Measurements from ENCODE around the gene QSOX1. TPM values are rescaled to one million over a fixed set of nuclear protein-coding genes. Genes with fewer than 3 reads are reported as not detected.

QSOX1 gene
- total RNA-seq, 1 experiment from 2014 or later = 135 TPM

- ATAC-seq (no peak), DNase-seq (ENCODE audit: low spot score) (no peak)
- no peaks in the 10 kb centered on the region for H3K4me1 Mint-ChIP-seq
- CTCF ChIA-PET = interaction anchor here (1.0 kb wide), 1 partner anchor 43 kb away, joined by 3 read pairs; no protein-coding TSS in a partner anchor
- H3K9me3 Mint-ChIP-seq = no peaks in the 10 kb centered on the region
- TF ChIP-seq ELF4 (CRISPR knock-in tag; IDR thresholded peaks at IDR 0.05; ENCODE audit: low read depth) (no peak), ERG (CRISPR knock-in tag; IDR thresholded peaks at IDR 0.05) (no peak), GABPB1 (CRISPR knock-in tag; IDR thresholded peaks at IDR 0.05) (no peak), TCF7 (CRISPR knock-in tag; IDR thresholded peaks at IDR 0.05; ENCODE audit: low read depth) (no peak), JUN (CRISPR knock-in tag; IDR thresholded peaks at IDR 0.05) (no peak), NFATC4 (CRISPR knock-in tag; IDR thresholded peaks at IDR 0.05) (no peak), ETV6 (CRISPR knock-in tag; IDR thresholded peaks at IDR 0.05) (no peak), ATF2 (CRISPR knock-in tag; IDR thresholded peaks at IDR 0.05; ENCODE audit: borderline replicate concordance, low read depth) (no peak), ZNF396 (CRISPR knock-in tag; IDR thresholded peaks at IDR 0.05; ENCODE audit: borderline replicate concordance) (no peak), JAZF1 (CRISPR knock-in tag; IDR thresholded peaks at IDR 0.05) (no peak), GTF2I (CRISPR knock-in tag; conservative IDR thresholded peaks at IDR 0.05) (no peak)
- TF ChIP-seq, protein P1, sequence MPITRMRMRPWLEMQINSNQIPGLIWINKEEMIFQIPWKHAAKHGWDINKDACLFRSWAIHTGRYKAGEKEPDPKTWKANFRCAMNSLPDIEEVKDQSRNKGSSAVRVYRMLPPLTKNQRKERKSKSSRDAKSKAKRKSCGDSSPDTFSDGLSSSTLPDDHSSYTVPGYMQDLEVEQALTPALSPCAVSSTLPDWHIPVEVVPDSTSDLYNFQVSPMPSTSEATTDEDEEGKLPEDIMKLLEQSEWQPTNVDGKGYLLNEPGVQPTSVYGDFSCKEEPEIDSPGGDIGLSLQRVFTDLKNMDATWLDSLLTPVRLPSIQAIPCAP (CRISPR knock-in tag; IDR thresholded peaks at IDR 0.05) = no peak
- TF ChIP-seq, protein P2, sequence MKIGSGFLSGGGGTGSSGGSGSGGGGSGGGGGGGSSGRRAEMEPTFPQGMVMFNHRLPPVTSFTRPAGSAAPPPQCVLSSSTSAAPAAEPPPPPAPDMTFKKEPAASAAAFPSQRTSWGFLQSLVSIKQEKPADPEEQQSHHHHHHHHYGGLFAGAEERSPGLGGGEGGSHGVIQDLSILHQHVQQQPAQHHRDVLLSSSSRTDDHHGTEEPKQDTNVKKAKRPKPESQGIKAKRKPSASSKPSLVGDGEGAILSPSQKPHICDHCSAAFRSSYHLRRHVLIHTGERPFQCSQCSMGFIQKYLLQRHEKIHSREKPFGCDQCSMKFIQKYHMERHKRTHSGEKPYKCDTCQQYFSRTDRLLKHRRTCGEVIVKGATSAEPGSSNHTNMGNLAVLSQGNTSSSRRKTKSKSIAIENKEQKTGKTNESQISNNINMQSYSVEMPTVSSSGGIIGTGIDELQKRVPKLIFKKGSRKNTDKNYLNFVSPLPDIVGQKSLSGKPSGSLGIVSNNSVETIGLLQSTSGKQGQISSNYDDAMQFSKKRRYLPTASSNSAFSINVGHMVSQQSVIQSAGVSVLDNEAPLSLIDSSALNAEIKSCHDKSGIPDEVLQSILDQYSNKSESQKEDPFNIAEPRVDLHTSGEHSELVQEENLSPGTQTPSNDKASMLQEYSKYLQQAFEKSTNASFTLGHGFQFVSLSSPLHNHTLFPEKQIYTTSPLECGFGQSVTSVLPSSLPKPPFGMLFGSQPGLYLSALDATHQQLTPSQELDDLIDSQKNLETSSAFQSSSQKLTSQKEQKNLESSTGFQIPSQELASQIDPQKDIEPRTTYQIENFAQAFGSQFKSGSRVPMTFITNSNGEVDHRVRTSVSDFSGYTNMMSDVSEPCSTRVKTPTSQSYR (CRISPR knock-in tag; IDR thresholded peaks at IDR 0.05) = no peak
- TF ChIP-seq, protein P3, sequence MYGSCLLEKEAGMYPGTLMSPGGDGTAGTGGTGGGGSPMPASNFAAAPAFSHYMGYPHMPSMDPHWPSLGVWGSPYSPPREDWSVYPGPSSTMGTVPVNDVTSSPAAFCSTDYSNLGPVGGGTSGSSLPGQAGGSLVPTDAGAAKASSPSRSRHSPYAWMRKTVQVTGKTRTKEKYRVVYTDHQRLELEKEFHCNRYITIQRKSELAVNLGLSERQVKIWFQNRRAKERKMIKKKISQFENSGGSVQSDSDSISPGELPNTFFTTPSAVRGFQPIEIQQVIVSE (CRISPR knock-in tag; IDR thresholded peaks at IDR 0.05; ENCODE audit: borderline replicate concordance) = no peak
- TF ChIP-seq, protein P4, sequence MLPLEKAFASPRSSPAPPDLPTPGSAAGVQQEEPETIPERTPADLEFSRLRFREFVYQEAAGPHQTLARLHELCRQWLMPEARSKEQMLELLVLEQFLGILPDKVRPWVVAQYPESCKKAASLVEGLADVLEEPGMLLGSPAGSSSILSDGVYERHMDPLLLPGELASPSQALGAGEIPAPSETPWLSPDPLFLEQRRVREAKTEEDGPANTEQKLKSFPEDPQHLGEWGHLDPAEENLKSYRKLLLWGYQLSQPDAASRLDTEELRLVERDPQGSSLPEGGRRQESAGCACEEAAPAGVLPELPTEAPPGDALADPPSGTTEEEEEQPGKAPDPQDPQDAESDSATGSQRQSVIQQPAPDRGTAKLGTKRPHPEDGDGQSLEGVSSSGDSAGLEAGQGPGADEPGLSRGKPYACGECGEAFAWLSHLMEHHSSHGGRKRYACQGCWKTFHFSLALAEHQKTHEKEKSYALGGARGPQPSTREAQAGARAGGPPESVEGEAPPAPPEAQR (CRISPR knock-in tag; IDR thresholded peaks at IDR 0.05) = no peak
- no peak overlapping the region for H3K27ac Mint-ChIP-seq
- POLR2A ChIA-PET = no interaction called here
- no peak overlapping the region for H3K4me3 Mint-ChIP-seq
- no peaks in the 10 kb centered on the region; the same call in 1 of the 2 replicates for H3K27me3 Mint-ChIP-seq (ENCODE audit: low read depth)
- H3K36me3 Mint-ChIP-seq = no peaks in the 10 kb centered on the region
Measured at GRCh38 chr1:180136331-180136967, 18.2 kb upstream of the QSOX1 start.

DNA sequence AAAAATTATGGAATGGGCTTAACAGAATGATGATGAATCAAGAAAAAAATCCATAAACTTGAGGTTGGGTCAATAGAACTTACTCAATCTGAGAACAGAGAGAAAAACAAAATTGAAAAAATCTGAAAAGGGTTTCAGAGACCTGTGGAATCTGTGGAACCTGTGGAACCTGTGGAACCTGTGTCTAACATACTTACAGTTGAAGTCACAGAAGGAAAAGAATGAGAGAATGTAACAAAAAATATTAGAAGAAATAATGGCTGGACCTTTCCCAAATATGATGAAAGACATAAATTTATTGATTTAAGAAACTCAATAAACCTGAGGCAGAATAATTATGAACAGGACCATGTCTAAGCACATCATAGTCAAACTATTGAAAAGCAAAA is 17.7 kb upstream of the QSOX1 start:
- no peaks in the 10 kb centered on the region for H3K9me3 Mint-ChIP-seq
- H3K4me1 Mint-ChIP-seq = no peaks in the 10 kb centered on the region
- no peak overlapping the region for H3K4me3 Mint-ChIP-seq
- ChIA-PET CTCF (no interaction called here), POLR2A (no interaction called here)
- DNase-seq (ENCODE audit: low spot score) = no peak
- H3K27me3 Mint-ChIP-seq (ENCODE audit: low read depth) = no peaks in the 10 kb centered on the region; the same call in 1 of the 2 replicates
- ATAC-seq = no peak
- no peaks in the 10 kb centered on the region for H3K36me3 Mint-ChIP-seq
- H3K27ac Mint-ChIP-seq = no peak overlapping the region
- no peak for TF ChIP-seq ZNF671 (CRISPR knock-in tag; IDR thresholded peaks at IDR 0.05)
- no peak for TF ChIP-seq ZNF532 (CRISPR knock-in tag; IDR thresholded peaks at IDR 0.05; ENCODE audit: borderline replicate concordance)
- TF ChIP-seq ETV6 (CRISPR knock-in tag; IDR thresholded peaks at IDR 0.05) = no peak
- TF ChIP-seq EMX1 (CRISPR knock-in tag; IDR thresholded peaks at IDR 0.05) = no peak
- TF ChIP-seq OVOL2 (CRISPR knock-in tag; IDR thresholded peaks at IDR 0.05; ENCODE audit: borderline replicate concordance) = no peak
- no peak for TF ChIP-seq SOX15 (CRISPR knock-in tag; IDR thresholded peaks at IDR 0.05)
- TF ChIP-seq MXD4 (CRISPR knock-in tag; IDR thresholded peaks at IDR 0.05; ENCODE audit: borderline replicate concordance) = no peak
- TF ChIP-seq CBFB (CRISPR knock-in tag; IDR thresholded peaks at IDR 0.05; ENCODE audit: low read depth) = no peak
- TF ChIP-seq SMAD4 (CRISPR knock-in tag; IDR thresholded peaks at IDR 0.05) = no peak
- TF ChIP-seq ZNF121 (CRISPR knock-in tag; IDR thresholded peaks at IDR 0.05) = no peak

Data from WTC11 (cell line).